Endometrial microvascular endothelial cells (primary cell): ENCODE data around the gene TEX13D. TPM values are rescaled to one million over a fixed set of nuclear protein-coding genes. Genes with fewer than 3 reads are reported as not detected.
"Not testable (repeated sequence)": the region's sequence is repeated elsewhere in the genome, so short reads cannot be mapped to it uniquely, and the experiment has no call there.

Experiments used
- in situ Hi-C: cut with HindIII; loops from 2 replicates; pipeline ENCODE4 v1.10.0; 2017; ENCODE audit warnings: low sequenced_read_pairs, low pct_unique_long_range_greater_than_20kb; ENCODE audit errors: inconsistent ontology term
- total RNA-seq: library from RNA; depleted of rRNA; stranded (reverse); fragments of >200 nt; gene quantifications from one replicate; pipeline ENCODE4 v1.2.3, GENCODE V29; 2015; ENCODE audit errors: inconsistent ontology term

Gene TEX13D
- total RNA-seq = not detected

- in situ Hi-C loops = no loop called here
These were observed at the start of gene TEX13D for GRCh38 chrX:124332481-124333424. Gene TEX13D, plus strand, starts transcription at chrX:124332660. Its CDS starts 258 bp downstream, at chrX:124332918.

- in situ Hi-C loops = no loop called here
These were observed 43.0 kb upstream of the TEX13D start for GRCh38 chrX:124289443-124289842.

GRCh38 chrX:124293810-124294209, 38.6 kb upstream of the TEX13D start:
- in situ Hi-C loops = no loop called here

GRCh38 chrX:124299323-124299722, 33.1 kb upstream of the TEX13D start:
- in situ Hi-C loops = not testable (repeated sequence)

GRCh38 chrX:124300405-124300804, 32.1 kb upstream of the TEX13D start:
- in situ Hi-C loops = no loop called here

GRCh38 chrX:124307253-124307907, 25.1 kb upstream of the TEX13D start:
- in situ Hi-C loops = no loop called here

- in situ Hi-C loops = no loop called here
These were observed 6.7 kb upstream of the TEX13D start for GRCh38 chrX:124325732-124326131.

- in situ Hi-C loops = no loop called here
These were observed 3.7 kb upstream of the TEX13D start for GRCh38 chrX:124328765-124329164.

GRCh38 chrX:124333862-124334261, 1.4 kb downstream of the TEX13D start:
- in situ Hi-C loops = no loop called here

GRCh38 chrX:124334555-124334954, 2.1 kb downstream of the TEX13D start:
- in situ Hi-C loops = not testable (repeated sequence)

GRCh38 chrX:124335598-124335997, 3.1 kb downstream of the TEX13D start:
- in situ Hi-C loops = no loop called here

- in situ Hi-C loops = no loop called here
These were observed 5.5 kb downstream of the TEX13D start for GRCh38 chrX:124337916-124338315.

GRCh38 chrX:124338733-124339514, 6.5 kb downstream of the TEX13D start:
- in situ Hi-C loops = no loop called here

GRCh38 chrX:124341396-124342132, 9.1 kb downstream of the TEX13D start:
- in situ Hi-C loops = no loop called here

GRCh38 chrX:124342174-124342867, 9.9 kb downstream of the TEX13D start:
- in situ Hi-C loops = no loop called here

- in situ Hi-C loops = no loop called here
These were observed 10.6 kb downstream of the TEX13D start for GRCh38 chrX:124343016-124343415.

GRCh38 chrX:124344246-124344645, 11.8 kb downstream of the TEX13D start:
- in situ Hi-C loops = no loop called here
